BLaER1 (cell line): ENCODE data around the gene EDNRB.

Experiments used
- H3K27ac ChIP-seq: shearing (Covaris generic); formaldehyde crosslinking; 2 replicates; pipeline ENCODE4 v1.8.1; 2022
- H3K27me3 ChIP-seq: shearing (Covaris generic); formaldehyde crosslinking; 2 replicates; pipeline ENCODE4 v1.8.1; 2022
- H3K36me3 ChIP-seq: shearing (Covaris generic); formaldehyde crosslinking; 2 replicates; pipeline ENCODE4 v1.8.1; 2022
- H3K4me1 ChIP-seq: shearing (Covaris generic); formaldehyde crosslinking; 2 replicates; pipeline ENCODE4 v1.8.1; 2022
- H3K4me2 ChIP-seq: shearing (Covaris generic); formaldehyde crosslinking; 2 replicates; pipeline ENCODE4 v1.8.1; 2022
- H3K4me3 ChIP-seq: shearing (Covaris generic); formaldehyde crosslinking; 2 replicates; pipeline ENCODE4 v1.8.1; 2022
- H3K9ac ChIP-seq: shearing (Covaris generic); formaldehyde crosslinking; 2 replicates; pipeline ENCODE4 v1.8.1; 2022
- H3K9me3 ChIP-seq: shearing (Covaris generic); formaldehyde crosslinking; 2 replicates; pipeline ENCODE4 v1.8.1; 2022
- H4K20me1 ChIP-seq: shearing (Covaris generic); formaldehyde crosslinking; 2 replicates; pipeline ENCODE4 v1.8.1; 2022
- Cebpa-rat ChIP-seq: shearing (Covaris generic); IDR thresholded peaks from 2 replicates; pipeline ENCODE4 v1.8.1; 2022

The EDNRB gene

DNA sequence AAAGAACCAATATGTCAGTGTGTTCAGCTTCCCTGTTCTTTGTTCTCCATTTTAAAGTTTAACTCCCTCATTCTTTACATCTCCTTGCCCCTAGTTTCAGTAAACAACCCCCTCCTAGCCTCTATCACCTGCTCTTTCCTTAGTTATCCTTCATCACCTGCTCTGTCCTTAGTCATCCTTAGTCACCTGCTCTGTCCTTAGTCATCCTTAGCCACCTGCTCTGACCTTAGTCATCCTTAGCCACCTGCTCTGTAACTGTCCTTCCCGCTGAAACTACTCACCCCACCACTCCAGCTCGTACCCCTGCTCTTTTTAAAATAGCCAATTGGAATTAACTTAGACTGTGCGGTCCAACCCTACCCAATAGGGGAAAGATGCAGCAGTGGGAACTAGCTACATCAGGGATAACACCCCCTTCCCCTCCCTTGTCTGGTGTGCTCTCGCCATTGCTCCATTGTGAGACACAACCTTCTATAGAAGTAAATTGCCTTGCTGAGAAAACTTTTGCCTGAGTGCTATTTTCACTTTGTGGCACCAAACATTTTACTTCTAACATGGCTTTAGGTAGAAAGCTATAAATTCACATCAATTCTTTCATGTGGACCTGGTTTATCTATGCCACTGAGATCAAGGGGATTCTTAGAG is 16.2 kb downstream of the EDNRB start:
- no peaks in the 10 kb centered on the region for H3K27me3 ChIP-seq
- H4K20me1 ChIP-seq = no peaks in the 10 kb centered on the region
- H3K4me2 ChIP-seq = no peak overlapping the region
- H3K4me1 ChIP-seq = no peaks in the 10 kb centered on the region
- TF ChIP-seq Cebpa-rat = no peak
- no peak overlapping the region for H3K27ac ChIP-seq
- no peak overlapping the region for H3K4me3 ChIP-seq
- no peak overlapping the region for H3K9ac ChIP-seq
- H3K9me3 ChIP-seq = peaks cover 11% of the 10 kb centered on the region; the same call in 1 of the 2 replicates
- no peaks in the 10 kb centered on the region for H3K36me3 ChIP-seq

DNA sequence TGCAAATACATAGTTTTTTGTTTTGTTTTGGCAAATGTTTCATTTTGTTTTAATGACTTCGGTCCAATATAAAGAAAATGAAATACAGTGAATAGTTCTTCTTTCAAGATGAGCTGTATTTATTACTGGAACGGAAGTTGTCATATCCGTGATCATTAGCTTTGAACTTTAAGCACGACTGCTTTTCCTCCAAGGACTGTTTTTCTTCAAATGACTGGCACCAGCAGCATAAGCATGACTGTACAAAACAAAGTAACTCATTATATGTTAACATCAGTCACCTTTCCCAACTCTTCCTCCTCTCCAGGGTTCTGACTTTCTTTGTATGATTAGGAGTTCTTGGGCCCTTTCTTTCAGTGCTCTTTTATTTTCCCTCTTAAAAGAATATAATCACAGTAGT is 20.5 kb downstream of the EDNRB start:
- Histone ChIP-seq H4K20me1 (no peaks in the 10 kb centered on the region), H3K9me3 (peaks cover 11% of the 10 kb centered on the region; the same call in 1 of the 2 replicates), H3K9ac (no peak overlapping the region), H3K27ac (no peak overlapping the region), H3K27me3 (no peaks in the 10 kb centered on the region), H3K36me3 (no peaks in the 10 kb centered on the region), H3K4me3 (no peak overlapping the region), H3K4me2 (no peak overlapping the region), H3K4me1 (0 out of 2 replicates have a peak, but pooled peaks cover 4% of the 10 kb centered on the region)
- TF ChIP-seq Cebpa-rat = no peak

DNA sequence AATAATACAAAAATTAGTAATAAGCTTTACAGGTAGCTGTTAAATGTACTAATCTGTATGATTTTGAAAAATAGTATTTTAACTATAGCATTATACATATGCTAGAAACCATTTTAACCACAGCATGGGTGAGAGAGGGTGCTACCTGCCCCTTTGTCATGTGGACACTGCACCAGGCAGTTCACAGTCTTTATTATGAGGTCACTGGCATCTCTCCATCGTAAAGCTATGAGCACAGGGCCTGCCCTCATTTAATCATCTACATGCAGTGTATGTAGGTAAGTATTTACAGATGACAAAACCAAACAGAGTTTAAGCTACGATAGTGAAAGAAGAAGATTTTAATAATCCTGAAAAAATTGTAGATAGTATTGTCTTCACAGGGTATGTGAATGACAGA is 21.7 kb downstream of the EDNRB start:
- Histone ChIP-seq H3K27ac (no peak overlapping the region), H3K9ac (no peak overlapping the region), H3K4me3 (no peak overlapping the region), H3K36me3 (no peaks in the 10 kb centered on the region), H3K9me3 (no peaks in the 10 kb centered on the region), H4K20me1 (no peaks in the 10 kb centered on the region), H3K4me1 (0 out of 2 replicates have a peak, but pooled peaks cover 4% of the 10 kb centered on the region), H3K27me3 (no peaks in the 10 kb centered on the region), H3K4me2 (no peak overlapping the region)
- no peak for TF ChIP-seq Cebpa-rat

DNA sequence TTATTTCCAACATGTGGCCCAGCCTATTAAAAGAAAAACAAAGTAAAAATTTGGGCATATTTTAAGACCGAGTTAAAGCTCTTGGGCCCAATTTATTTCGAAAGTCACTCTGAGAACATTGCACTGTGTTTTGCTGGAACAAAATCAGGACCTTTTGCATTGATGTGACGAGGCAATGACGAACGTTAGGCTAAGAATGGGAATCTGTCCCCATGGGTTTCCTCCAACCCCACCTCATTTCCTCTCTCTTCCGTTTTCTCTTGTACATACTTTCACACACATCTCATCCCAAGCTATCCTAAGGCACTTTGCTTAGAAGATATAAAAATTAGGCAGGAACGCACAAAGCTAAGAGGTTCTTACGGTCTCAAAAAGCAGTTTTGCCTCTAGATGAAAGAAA is 22.1 kb downstream of the EDNRB start:
- Histone ChIP-seq H3K4me1 (0 out of 2 replicates have a peak, but pooled peaks cover 4% of the 10 kb centered on the region), H4K20me1 (no peaks in the 10 kb centered on the region), H3K4me3 (no peak overlapping the region), H3K27me3 (no peaks in the 10 kb centered on the region), H3K9ac (no peak overlapping the region), H3K36me3 (no peaks in the 10 kb centered on the region), H3K9me3 (no peaks in the 10 kb centered on the region), H3K27ac (no peak overlapping the region), H3K4me2 (no peak overlapping the region)
- no peak for TF ChIP-seq Cebpa-rat

DNA sequence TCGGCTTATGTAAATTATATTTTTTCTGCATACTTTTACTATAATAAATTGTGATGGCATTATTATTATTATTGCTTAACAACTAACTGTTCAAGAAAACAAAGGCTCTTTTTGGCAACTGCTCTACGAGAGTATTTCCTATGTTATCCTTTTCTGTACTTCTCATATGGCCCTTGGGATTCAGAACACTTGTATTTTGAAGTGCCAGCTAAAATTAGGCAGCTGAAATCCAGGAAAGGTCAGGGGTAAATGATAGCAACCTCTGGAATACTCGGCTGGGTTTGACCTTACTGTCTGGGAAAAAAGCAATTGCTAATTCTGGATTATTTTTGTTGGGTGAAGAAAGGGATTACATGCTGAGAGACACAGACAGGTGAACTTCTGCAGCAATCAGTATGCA is 23.9 kb downstream of the EDNRB start:
- Histone ChIP-seq H3K36me3 (no peaks in the 10 kb centered on the region), H3K4me2 (no peak overlapping the region), H4K20me1 (no peaks in the 10 kb centered on the region), H3K9me3 (no peaks in the 10 kb centered on the region), H3K4me1 (0 out of 2 replicates have a peak, but pooled peaks cover 4% of the 10 kb centered on the region), H3K27ac (no peak overlapping the region), H3K27me3 (no peaks in the 10 kb centered on the region), H3K4me3 (no peak overlapping the region), H3K9ac (no peak overlapping the region)
- no peak for TF ChIP-seq Cebpa-rat

DNA sequence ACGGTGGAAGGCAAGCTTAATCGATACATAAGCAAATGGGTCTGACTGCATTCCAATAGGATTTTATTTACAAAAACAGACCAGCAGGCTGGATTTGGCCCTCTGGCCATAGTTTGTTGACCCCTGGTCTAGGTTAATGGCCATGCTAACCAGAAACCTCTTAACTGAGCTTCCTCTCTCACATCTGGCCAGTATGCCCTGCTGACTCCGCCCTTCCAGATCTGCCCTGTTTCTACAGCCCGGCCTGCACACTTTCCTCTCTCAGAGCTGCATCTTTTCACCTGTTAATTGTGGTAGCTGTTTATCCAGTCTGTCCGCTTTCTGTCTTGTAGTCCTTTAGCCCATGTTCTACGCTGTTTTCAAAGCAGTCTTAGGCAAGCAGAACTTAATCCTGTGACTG is 25.6 kb downstream of the EDNRB start:
- H3K27me3 ChIP-seq = no peaks in the 10 kb centered on the region
- no peak overlapping the region for H3K9ac ChIP-seq
- H3K27ac ChIP-seq = no peak overlapping the region
- no peaks in the 10 kb centered on the region for H4K20me1 ChIP-seq
- H3K4me1 ChIP-seq = 0 out of 2 replicates have a peak, but pooled peaks cover 4% of the 10 kb centered on the region
- no peak overlapping the region for H3K4me3 ChIP-seq
- H3K4me2 ChIP-seq = no peak overlapping the region
- H3K9me3 ChIP-seq = no peaks in the 10 kb centered on the region
- TF ChIP-seq Cebpa-rat = no peak
- H3K36me3 ChIP-seq = no peaks in the 10 kb centered on the region

DNA sequence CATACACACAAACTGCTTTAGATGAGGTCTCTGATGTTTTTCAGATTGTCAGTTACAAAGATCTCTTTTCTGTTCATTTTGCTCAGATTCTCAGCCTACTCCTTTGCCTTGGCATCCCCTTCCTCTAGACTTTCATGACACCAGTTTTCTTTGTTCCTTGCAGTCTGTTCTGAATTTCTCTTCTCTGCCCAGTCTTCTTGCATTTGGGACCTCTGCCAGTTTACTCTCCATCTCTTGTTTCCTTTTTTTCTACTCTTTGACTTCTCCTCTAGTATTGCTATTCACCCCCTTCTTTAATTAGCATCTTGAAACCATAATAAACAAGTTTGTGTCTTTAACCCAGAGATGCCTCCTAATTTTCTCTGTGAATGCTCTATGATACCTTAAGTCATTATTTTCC is 26.1 kb downstream of the EDNRB start:
- H3K36me3 ChIP-seq = no peaks in the 10 kb centered on the region
- no peak overlapping the region for H3K27ac ChIP-seq
- 0 out of 2 replicates have a peak, but pooled peaks cover 4% of the 10 kb centered on the region for H3K4me1 ChIP-seq
- H3K9me3 ChIP-seq = no peaks in the 10 kb centered on the region
- H4K20me1 ChIP-seq = no peaks in the 10 kb centered on the region
- no peak overlapping the region for H3K4me3 ChIP-seq
- TF ChIP-seq Cebpa-rat = no peak
- no peak overlapping the region for H3K4me2 ChIP-seq
- H3K9ac ChIP-seq = no peak overlapping the region
- H3K27me3 ChIP-seq = no peaks in the 10 kb centered on the region

DNA sequence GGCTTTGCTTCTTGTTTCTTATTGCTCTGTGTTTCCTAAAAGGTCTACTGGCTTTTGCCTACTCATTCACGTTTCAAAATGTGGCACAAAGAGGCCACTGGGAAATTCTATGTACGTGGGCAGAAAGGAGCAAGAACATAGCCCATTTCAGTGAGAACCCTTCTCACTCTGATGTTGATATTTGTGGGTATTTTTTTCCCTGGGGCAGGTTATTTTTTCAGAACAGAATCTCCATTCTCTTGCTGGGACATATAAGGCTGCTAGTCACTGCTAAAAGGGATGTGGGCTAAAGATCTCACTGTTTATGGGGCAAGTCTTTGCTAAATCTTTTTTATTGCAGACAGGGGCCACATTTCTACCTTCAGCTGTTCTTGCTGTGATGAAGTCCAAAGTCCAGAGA is 27.1 kb downstream of the EDNRB start:
- Histone ChIP-seq H3K4me1 (0 out of 2 replicates have a peak, but pooled peaks cover 2% of the 10 kb centered on the region), H3K4me2 (no peak overlapping the region), H4K20me1 (no peaks in the 10 kb centered on the region), H3K4me3 (no peak overlapping the region), H3K27ac (no peak overlapping the region), H3K9me3 (no peaks in the 10 kb centered on the region), H3K27me3 (no peaks in the 10 kb centered on the region), H3K36me3 (no peaks in the 10 kb centered on the region), H3K9ac (no peak overlapping the region)
- TF ChIP-seq Cebpa-rat = no peak

DNA sequence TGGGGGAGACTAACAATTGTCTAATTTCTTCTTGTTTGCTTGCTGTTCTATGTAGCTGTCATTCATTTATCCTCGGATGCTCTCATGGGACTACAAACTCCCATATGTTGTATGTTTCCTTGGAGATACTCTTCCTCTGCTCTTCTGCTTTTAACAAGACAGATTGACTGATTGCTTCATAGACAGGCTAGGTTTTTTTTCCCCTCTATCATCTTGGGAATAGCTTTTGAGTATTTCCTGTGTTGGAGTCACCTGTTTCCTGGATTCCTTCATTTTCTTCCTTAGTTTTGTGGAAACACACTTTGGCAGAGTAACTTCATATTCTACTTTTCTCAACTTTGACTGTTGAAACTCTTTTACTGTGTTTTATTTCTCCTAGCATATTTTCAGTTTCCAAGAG is 27.6 kb downstream of the EDNRB start:
- Histone ChIP-seq H3K4me2 (no peak overlapping the region), H3K9ac (no peak overlapping the region), H3K4me1 (no peaks in the 10 kb centered on the region), H4K20me1 (no peaks in the 10 kb centered on the region), H3K9me3 (no peaks in the 10 kb centered on the region), H3K27ac (no peak overlapping the region), H3K27me3 (no peaks in the 10 kb centered on the region), H3K36me3 (no peaks in the 10 kb centered on the region), H3K4me3 (no peak overlapping the region)
- TF ChIP-seq Cebpa-rat = no peak

DNA sequence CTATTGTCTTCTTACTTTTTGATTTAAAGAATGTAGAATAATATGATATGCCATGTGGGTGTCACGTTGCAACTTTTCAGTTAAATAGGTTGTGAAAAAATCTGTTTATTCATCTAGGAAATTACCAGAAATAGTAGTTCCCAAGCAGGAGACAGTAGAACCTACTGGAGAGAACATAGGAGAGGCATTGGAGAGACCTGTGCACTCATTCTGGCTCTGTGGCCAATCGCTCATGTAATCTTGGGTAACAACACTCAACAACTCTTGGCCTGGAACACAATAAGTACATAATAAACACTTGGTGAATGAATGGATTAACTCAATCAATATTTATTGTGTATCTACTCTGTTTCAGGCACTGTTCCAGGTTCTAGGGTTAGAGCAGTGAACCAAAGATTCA is 35.3 kb downstream of the EDNRB start:
- Histone ChIP-seq H3K4me1 (no peaks in the 10 kb centered on the region), H3K9ac (no peak overlapping the region), H3K9me3 (no peaks in the 10 kb centered on the region), H3K4me3 (no peak overlapping the region), H3K27ac (no peak overlapping the region), H3K4me2 (no peak overlapping the region), H4K20me1 (no peaks in the 10 kb centered on the region), H3K36me3 (no peaks in the 10 kb centered on the region), H3K27me3 (no peaks in the 10 kb centered on the region)
- no peak for TF ChIP-seq Cebpa-rat

DNA sequence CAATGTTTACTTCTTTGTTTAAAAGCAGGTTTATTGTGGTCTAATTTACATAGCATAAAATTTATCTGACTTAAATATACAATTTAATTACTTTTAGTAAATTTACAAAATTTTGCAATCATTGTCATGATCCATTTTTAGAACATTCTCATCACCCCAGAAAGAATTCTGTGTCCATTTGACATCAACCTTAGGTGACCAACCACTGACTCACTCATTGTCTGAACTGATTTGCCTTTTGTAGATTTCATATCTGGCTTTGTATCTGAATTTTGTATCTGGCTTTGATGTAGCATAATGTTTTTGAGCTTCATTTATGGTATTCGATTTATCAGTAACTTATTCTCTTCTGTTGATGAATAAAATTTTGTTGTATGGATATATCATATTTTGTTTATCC is 40.4 kb downstream of the EDNRB start:
- Histone ChIP-seq H4K20me1 (no peaks in the 10 kb centered on the region), H3K36me3 (no peaks in the 10 kb centered on the region), H3K27me3 (no peaks in the 10 kb centered on the region), H3K9ac (no peak overlapping the region), H3K4me3 (no peak overlapping the region), H3K4me1 (peaks cover 2% of the 10 kb centered on the region; the same call in 1 of the 2 replicates), H3K9me3 (no peaks in the 10 kb centered on the region), H3K4me2 (no peak overlapping the region), H3K27ac (no peak overlapping the region)
- TF ChIP-seq Cebpa-rat = no peak
